GM12892 (cell line): ENCODE data around the gene C16orf90.

Experiments used
- DNase-seq: peaks from one replicate; pipeline ENCODE4 v3.0.0; 2011; ENCODE audit not compliant: insufficient read length
- FAIRE-seq: peaks from 2 replicates; lab custom pipeline; 2011; peaks lifted over from hg19 to GRCh38; lab: Jason Lieb, UNC
- POLR2A ChIP-seq: IDR thresholded peaks from 2 replicates; pipeline ENCODE4 v1.6.1; 2011; ENCODE audit warnings: low read depth, low read length, control low read depth
- POLR2AphosphoS5 ChIP-seq: IDR thresholded peaks from 2 replicates; pipeline ENCODE4 v1.6.1; 2011; ENCODE audit warnings: low read depth, low read length, control low read depth
- TAF1 ChIP-seq: IDR thresholded peaks from 2 replicates; pipeline ENCODE4 v1.6.1; 2011; ENCODE audit warnings: low read depth, mild to moderate bottlenecking, control low read depth, low read length, borderline replicate concordance

C16orf90 gene

GRCh38 chr16:3488801-3489200 lies 6.5 kb downstream of the C16orf90 start:
- FAIRE-seq (no peak), DNase-seq (no peak)
- TF ChIP-seq TAF1 (no peak), POLR2AphosphoS5 (no peak), POLR2A (no peak)

- FAIRE-seq: no peak
- DNase-seq: no peak
- TF ChIP-seq POLR2AphosphoS5 (no peak; the same call in 1 of the 2 replicates), TAF1 (no peak), POLR2A (no peak)
These were observed 7.5 kb downstream of the C16orf90 start for GRCh38 chr16:3487521-3488410.

- DNase-seq (no peak), FAIRE-seq (no peak)
- no peak for TF ChIP-seq TAF1
- no peak for TF ChIP-seq POLR2AphosphoS5
- TF ChIP-seq POLR2A: no peak
These were observed 8.6 kb downstream of the C16orf90 start for GRCh38 chr16:3486506-3487215.

GRCh38 chr16:3485821-3486505 lies 9.3 kb downstream of the C16orf90 start:
- DNase-seq: no peak
- FAIRE-seq: no peak
- TF ChIP-seq TAF1 (no peak), POLR2AphosphoS5 (no peak; the same call in 1 of the 2 replicates), POLR2A (no peak)

- TF ChIP-seq POLR2AphosphoS5 (no peak), POLR2A (no peak), TAF1 (no peak)
- FAIRE-seq (no peak), DNase-seq (no peak)
These were observed 10.1 kb downstream of the C16orf90 start for GRCh38 chr16:3485097-3485745.

GRCh38 chr16:3484318-3485096 lies 10.8 kb downstream of the C16orf90 start:
- TF ChIP-seq TAF1: no peak
- no peak for TF ChIP-seq POLR2A
- TF ChIP-seq POLR2AphosphoS5: no peak
- DNase-seq (no peak), FAIRE-seq (no peak)

- FAIRE-seq (no peak), DNase-seq (no peak)
- TF ChIP-seq POLR2A: no peak
- TF ChIP-seq POLR2AphosphoS5: no peak
- no peak for TF ChIP-seq TAF1
These were observed 12.5 kb downstream of the C16orf90 start for GRCh38 chr16:3482659-3483241.

- no peak for DNase-seq
- FAIRE-seq: no peak
- TF ChIP-seq TAF1 (no peak), POLR2AphosphoS5 (no peak), POLR2A (no peak)
These were observed 13.3 kb downstream of the C16orf90 start for GRCh38 chr16:3481696-3482658.

GRCh38 chr16:3480901-3481695 lies 14.2 kb downstream of the C16orf90 start:
- TF ChIP-seq POLR2AphosphoS5 (no peak), TAF1 (no peak), POLR2A (no peak)
- DNase-seq (no peak), FAIRE-seq (no peak)
